Mammary epithelial cell (primary cell): ENCODE results near the gene TNMD.

Experiments used
- EZH2 ChIP-seq: IDR thresholded peaks from 2 replicates; pipeline ENCODE4 v1.6.1; 2012; ENCODE audit warnings: low read length, inconsistent platforms, borderline replicate concordance
- TF ChIP-seq, protein P1 (sequence below), 2 donors: IDR thresholded peaks in 1 of 2; conservative IDR thresholded peaks in 1 of 2; 2 replicates each; pipeline ENCODE4 v1.5.1; 2011 to 2012; ENCODE audit warnings: inconsistent platforms in 2 of 2, low read length in 2 of 2, mild to moderate bottlenecking in 2 of 2, control low read depth in 1 of 2, low read depth in 1 of 2; ENCODE audit not compliant: insufficient read depth in 1 of 2; ENCODE audit errors: extremely low read depth in 1 of 2

DNA sequence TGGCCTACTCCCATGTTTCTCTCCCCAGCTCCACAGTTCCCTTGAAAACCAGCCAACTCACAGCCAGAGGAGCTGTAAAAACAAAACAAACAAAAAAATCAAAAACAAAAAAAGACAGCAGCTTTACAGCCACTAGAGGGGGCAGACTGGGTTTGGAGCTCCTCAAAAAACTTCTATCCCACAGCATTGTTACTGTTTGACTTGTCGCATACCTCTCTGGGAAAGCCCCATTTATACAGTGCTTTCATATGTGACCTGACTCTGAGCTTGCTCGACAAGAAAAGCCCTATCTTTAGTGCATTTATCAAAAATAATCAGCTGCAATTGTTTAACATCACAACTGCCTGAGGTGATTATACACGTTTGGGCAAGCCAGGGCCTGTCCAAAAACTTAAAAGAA lies 30.3 kb downstream of the TNMD start:
- TF ChIP-seq, protein P1, sequence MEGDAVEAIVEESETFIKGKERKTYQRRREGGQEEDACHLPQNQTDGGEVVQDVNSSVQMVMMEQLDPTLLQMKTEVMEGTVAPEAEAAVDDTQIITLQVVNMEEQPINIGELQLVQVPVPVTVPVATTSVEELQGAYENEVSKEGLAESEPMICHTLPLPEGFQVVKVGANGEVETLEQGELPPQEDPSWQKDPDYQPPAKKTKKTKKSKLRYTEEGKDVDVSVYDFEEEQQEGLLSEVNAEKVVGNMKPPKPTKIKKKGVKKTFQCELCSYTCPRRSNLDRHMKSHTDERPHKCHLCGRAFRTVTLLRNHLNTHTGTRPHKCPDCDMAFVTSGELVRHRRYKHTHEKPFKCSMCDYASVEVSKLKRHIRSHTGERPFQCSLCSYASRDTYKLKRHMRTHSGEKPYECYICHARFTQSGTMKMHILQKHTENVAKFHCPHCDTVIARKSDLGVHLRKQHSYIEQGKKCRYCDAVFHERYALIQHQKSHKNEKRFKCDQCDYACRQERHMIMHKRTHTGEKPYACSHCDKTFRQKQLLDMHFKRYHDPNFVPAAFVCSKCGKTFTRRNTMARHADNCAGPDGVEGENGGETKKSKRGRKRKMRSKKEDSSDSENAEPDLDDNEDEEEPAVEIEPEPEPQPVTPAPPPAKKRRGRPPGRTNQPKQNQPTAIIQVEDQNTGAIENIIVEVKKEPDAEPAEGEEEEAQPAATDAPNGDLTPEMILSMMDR (conservative IDR thresholded peaks at IDR 0.05 in 1 of 2, IDR thresholded peaks at IDR 0.05 in 1 of 2; ENCODE audit: extremely low read depth in 1 of 2, insufficient read depth in 1 of 2, low read depth in 1 of 2, low read length in 2 of 2), result peak; percentile 50
- TF ChIP-seq EZH2, result no peak
